IMR-90 (cell line): Measurements from ENCODE around the gene PANX1. TPM values are rescaled to one million over a fixed set of nuclear protein-coding genes. Genes with fewer than 3 reads are reported as not detected.

Experiments used
- ATAC-seq: fragments of 200-7000 bp; cut with Tn5 transposase; 2 replicates; pipeline ENCODE4 v1.9.1; 2020; ENCODE audit warnings: low read depth, mild to moderate bottlenecking, moderate library complexity
- BruUV-seq: library from RNA; stranded (reverse); fragments of 400-500 nt; replicated peaks from 2 replicates; lab custom pipeline; 2021; lab: Mats Ljungman, UMichigan
- CTCF ChIA-PET: fragments of 300-600 bp; formaldehyde crosslinking; extraction: SDS; loops from one replicate; lab custom pipeline; 2021; ENCODE audit warnings: antibody characterized with exemption; lab: Yijun Ruan, JAX
- POLR2A ChIA-PET: fragments of 300-600 bp; sonication (Branson Sonifier 250); formaldehyde crosslinking; loops from one replicate; lab custom pipeline; 2022; ENCODE audit warnings: antibody characterized with exemption; ENCODE audit not compliant: unreplicated experiment; lab: Charles Lee
- DNase-seq: peaks from one replicate; pipeline ENCODE4 v3.0.0; 2013
- H2AFZ ChIP-seq: replicated peaks from 2 replicates; pipeline ENCODE3; 2013; ENCODE audit warnings: low read length, mild to moderate bottlenecking; ENCODE audit not compliant: poor library complexity
- H2AK5ac ChIP-seq: 2 replicates; pipeline ENCODE4 v1.6.1; 2013; ENCODE audit warnings: low read depth, low read length, inconsistent platforms
- H2AK9ac ChIP-seq: replicated peaks from 2 replicates; pipeline ENCODE3; 2013; ENCODE audit warnings: mild to moderate bottlenecking, low read depth, low read length, moderate library complexity; ENCODE audit not compliant: poor library complexity
- H2BK120ac ChIP-seq: 2 replicates; pipeline ENCODE4 v1.6.1; 2013; ENCODE audit warnings: low read depth, low read length, inconsistent platforms
- H2BK15ac ChIP-seq: 3 replicates; pipeline ENCODE4 v1.6.1; 2013; ENCODE audit warnings: low read depth, low read length, inconsistent platforms
- H2BK20ac ChIP-seq: 2 replicates; pipeline ENCODE4 v1.6.1; 2013; ENCODE audit warnings: low read depth, mild to moderate bottlenecking, inconsistent platforms, low read length, moderate library complexity
- H2BK5ac ChIP-seq: 2 replicates; pipeline ENCODE4 v1.6.1; 2013; ENCODE audit warnings: mild to moderate bottlenecking, low read depth, low read length, inconsistent platforms; ENCODE audit not compliant: poor library complexity, severe bottlenecking
- H3K14ac ChIP-seq: replicated peaks from 2 replicates; pipeline ENCODE4 v1.6.1; 2013; ENCODE audit warnings: low read depth, low read length, inconsistent platforms
- H3K18ac ChIP-seq: 2 replicates; pipeline ENCODE4 v1.6.1; 2013; ENCODE audit warnings: low read depth, low read length, control low read depth
- H3K23ac ChIP-seq: 2 replicates; pipeline ENCODE4 v1.6.1; 2013; ENCODE audit warnings: low read depth, low read length, inconsistent platforms
- H3K27ac ChIP-seq: 2 replicates; pipeline ENCODE4 v1.5.1; 2013; ENCODE audit warnings: mild to moderate bottlenecking, control low read depth, low read length; ENCODE audit not compliant: insufficient read depth
- H3K27me3 ChIP-seq: 2 replicates; pipeline ENCODE4 v1.6.1; 2013; ENCODE audit warnings: low read length; ENCODE audit not compliant: control insufficient read depth, insufficient read depth
- H3K36me3 ChIP-seq: 2 replicates; pipeline ENCODE4 v1.6.1; 2013; ENCODE audit warnings: low read length, mixed read lengths; ENCODE audit not compliant: control insufficient read depth, insufficient read depth
- H3K4ac ChIP-seq: 2 replicates; pipeline ENCODE4 v1.6.1; 2013; ENCODE audit warnings: low read depth, low read length, inconsistent platforms
- H3K4me1 ChIP-seq: 2 replicates; pipeline ENCODE4 v1.6.1; 2013; ENCODE audit warnings: low read length, mixed read lengths; ENCODE audit not compliant: control insufficient read depth, insufficient read depth
- H3K4me2 ChIP-seq: 2 replicates; pipeline ENCODE4 v1.6.1; 2013; ENCODE audit warnings: low read depth, mild to moderate bottlenecking, control low read depth, low read length, moderate library complexity
- H3K4me3 ChIP-seq: 2 replicates; pipeline ENCODE4 v1.5.1; 2013; ENCODE audit warnings: low read depth, mild to moderate bottlenecking, control low read depth, low read length, moderate library complexity; ENCODE audit not compliant: insufficient read depth
- H3K56ac ChIP-seq: 2 replicates; pipeline ENCODE4 v1.6.1; 2013; ENCODE audit warnings: low read length, inconsistent platforms; ENCODE audit not compliant: insufficient read depth; ENCODE audit errors: extremely low read depth
- H3K79me1 ChIP-seq, 2 experiments: 2 replicates each; pipeline ENCODE4 v1.6.1; 2013; ENCODE audit warnings: low read length in 2 of 2, inconsistent platforms in 1 of 2, low read depth in 1 of 2
- H3K9ac ChIP-seq: 2 replicates; pipeline ENCODE4 v1.6.1; 2013; ENCODE audit warnings: low read depth, low read length, control low read depth
- H3K9me1 ChIP-seq: 2 replicates; pipeline ENCODE4 v1.6.1; 2013; ENCODE audit warnings: low read length, inconsistent platforms; ENCODE audit not compliant: insufficient read depth
- H3K9me3 ChIP-seq: 2 replicates; pipeline ENCODE4 v1.6.1; 2013; ENCODE audit warnings: low read length; ENCODE audit not compliant: control insufficient read depth, insufficient read depth
- H4K20me1 ChIP-seq: 2 replicates; pipeline ENCODE4 v1.6.1; 2013; ENCODE audit warnings: low read length, inconsistent platforms; ENCODE audit not compliant: insufficient read depth
- H4K5ac ChIP-seq: 2 replicates; pipeline ENCODE4 v1.6.1; 2013; ENCODE audit warnings: mild to moderate bottlenecking, low read depth, low read length, control low read depth
- H4K8ac ChIP-seq, 2 experiments: 2 replicates each; pipeline ENCODE4 v1.6.1; 2013; ENCODE audit warnings: low read depth in 2 of 2, low read length in 2 of 2, control low read depth in 1 of 2, inconsistent platforms in 1 of 2
- H4K91ac ChIP-seq: 2 replicates; pipeline ENCODE4 v1.6.1; 2013; ENCODE audit warnings: low read depth, low read length, inconsistent platforms; ENCODE audit not compliant: insufficient read depth
- BHLHE40 ChIP-seq: fragments of 150-350 bp; IDR thresholded peaks from 2 replicates; pipeline ENCODE4 v1.6.1; 2016; ENCODE audit warnings: mild to moderate bottlenecking, low read depth, low read length
- FOS ChIP-seq: fragments of 150-350 bp; IDR thresholded peaks from 2 replicates; pipeline ENCODE4 v1.6.1; 2016; ENCODE audit warnings: low read depth, low read length
- MAFK ChIP-seq: IDR thresholded peaks from 2 replicates; pipeline ENCODE4 v1.6.1; 2012; ENCODE audit warnings: low read depth, low read length, improper control_type of control experiment
- MAZ ChIP-seq: IDR thresholded peaks from 2 replicates; pipeline ENCODE4 v1.6.1; 2012; ENCODE audit warnings: low read depth, mild to moderate bottlenecking, low read length, improper control_type of control experiment, moderate library complexity, borderline replicate concordance
- NFE2L2 ChIP-seq: fragments of 150-350 bp; IDR thresholded peaks from 2 replicates; pipeline ENCODE4 v1.6.1; 2016; ENCODE audit warnings: low read depth, mild to moderate bottlenecking, low read length
- RAD21 ChIP-seq: IDR thresholded peaks from 2 replicates; pipeline ENCODE4 v1.6.1; 2012; ENCODE audit warnings: low read length, improper control_type of control experiment
- RFX5 ChIP-seq: IDR thresholded peaks from 2 replicates; pipeline ENCODE4 v1.8.0; 2012; ENCODE audit warnings: low read depth, mild to moderate bottlenecking, low read length, moderate library complexity
- SMC3 ChIP-seq: fragments of 150-350 bp; IDR thresholded peaks from 2 replicates; pipeline ENCODE4 v1.6.1; 2016; ENCODE audit warnings: low read depth, mild to moderate bottlenecking, antibody characterized with exemption, low read length, moderate library complexity
- WGBS, 2 experiments: methylation state at CpG; one replicate each; pipeline versions ENCODE4 v1.1.5 to v1.1.7; 2013; ENCODE audit warnings: missing lambda C conversion rate in 2 of 2; ENCODE audit not compliant: insufficient read length in 1 of 2; ENCODE audit errors: extremely low coverage in 2 of 2; 5-methylcytosine and 5-hydroxymethylcytosine counted together
- dilution Hi-C: fragments of 300-500 bp; cut with HindIII; formaldehyde crosslinking; loops from one replicate; pipeline ENCODE4 v1.14.3; 2018; ENCODE audit warnings: low sequenced_read_pairs; ENCODE audit not compliant: unreplicated experiment
- in situ Hi-C: fragments of 300-500 bp; cut with MboI; formaldehyde crosslinking; loops from 3 replicates; pipeline ENCODE4 v1.14.3; 2019; ENCODE audit warnings: low sequenced_read_pairs, inconsistent platforms, mixed read lengths
- intact Hi-C: fragments of 100-400 bp; cut with micrococcal nuclease; formaldehyde crosslinking; loops from 2 replicates; pipeline ENCODE4 v1.10.0; 2022
- polyA plus RNA-seq, 3 experiments: library from polyadenylated mRNA; depleted of rRNA; stranded (reverse); fragments of >200 nt; gene quantifications; 2 replicates each; pipeline ENCODE4 v1.2.3, GENCODE V29; 2012; ENCODE audit warnings: low replicate concordance in 1 of 3
- total RNA-seq: library from RNA; depleted of rRNA; stranded (reverse); fragments of >200 nt; gene quantifications from 2 replicates; pipeline ENCODE4 v1.2.3, GENCODE V29; 2012
- TF ChIP-seq, protein P1 (sequence below): fragments of 150-350 bp; IDR thresholded peaks from 2 replicates; pipeline ENCODE4 v1.6.1; 2017; ENCODE audit warnings: mild to moderate bottlenecking, antibody characterized with exemption, low read length, low read depth
- TF ChIP-seq, protein P2 (sequence below): fragments of 150-350 bp; IDR thresholded peaks from 2 replicates; pipeline ENCODE4 v1.6.1; 2016; ENCODE audit warnings: low read depth, mild to moderate bottlenecking, low read length, moderate library complexity, borderline replicate concordance

Gene PANX1
- total and polyA plus RNA-seq, 2 of the 4 experiments (the other 2 are of a cell fraction), result 29.8 to 70.8 TPM

DNA sequence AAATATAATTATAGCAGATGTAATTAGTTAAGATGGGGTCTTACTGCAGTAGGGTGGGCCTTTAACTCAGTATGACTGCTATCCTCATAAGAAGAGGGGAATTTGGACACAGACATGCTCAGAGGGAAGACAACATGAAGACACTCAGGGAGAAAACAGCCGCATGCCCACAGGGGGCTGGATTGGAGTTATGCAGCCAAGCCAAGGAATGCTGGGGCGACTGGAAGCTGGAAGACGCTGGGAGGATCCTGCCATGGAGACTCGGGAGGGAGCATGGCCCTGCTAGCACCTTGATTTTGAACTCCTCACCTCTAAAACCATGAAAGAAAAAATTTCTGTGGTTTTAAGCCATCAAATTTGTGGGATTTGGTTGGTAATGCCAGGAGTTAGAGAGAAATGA, 40.9 kb downstream of the PANX1 start:
- no peak overlapping the region for H3K27ac ChIP-seq
- H3K79me1 ChIP-seq, result peaks cover 61 to 75% of the 10 kb centered on the region in 2 experiments
- no peak for DNase-seq
- no peak overlapping the region for H4K8ac ChIP-seq
- peaks cover 4% of the 10 kb centered on the region; the same call in 1 of the 2 replicates for H3K36me3 ChIP-seq
- H3K9me3 ChIP-seq, result no peaks in the 10 kb centered on the region
- BruUV-seq, result no TSS peak
- no peaks in the 10 kb centered on the region for H3K27me3 ChIP-seq
- no peak overlapping the region for H3K4me2 ChIP-seq
- peaks cover 22% of the 10 kb centered on the region for H3K9me1 ChIP-seq
- TF ChIP-seq FOS, result no peak
- TF ChIP-seq BHLHE40, result no peak
- TF ChIP-seq RFX5, result no peak
- TF ChIP-seq SMC3, result no peak
- TF ChIP-seq RAD21, result no peak
- TF ChIP-seq, protein P1, sequence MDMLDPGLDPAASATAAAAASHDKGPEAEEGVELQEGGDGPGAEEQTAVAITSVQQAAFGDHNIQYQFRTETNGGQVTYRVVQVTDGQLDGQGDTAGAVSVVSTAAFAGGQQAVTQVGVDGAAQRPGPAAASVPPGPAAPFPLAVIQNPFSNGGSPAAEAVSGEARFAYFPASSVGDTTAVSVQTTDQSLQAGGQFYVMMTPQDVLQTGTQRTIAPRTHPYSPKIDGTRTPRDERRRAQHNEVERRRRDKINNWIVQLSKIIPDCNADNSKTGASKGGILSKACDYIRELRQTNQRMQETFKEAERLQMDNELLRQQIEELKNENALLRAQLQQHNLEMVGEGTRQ, result no peak
- TF ChIP-seq MAFK, result no peak
- TF ChIP-seq NFE2L2, result no peak
- no peak for TF ChIP-seq MAZ
- TF ChIP-seq, protein P2, sequence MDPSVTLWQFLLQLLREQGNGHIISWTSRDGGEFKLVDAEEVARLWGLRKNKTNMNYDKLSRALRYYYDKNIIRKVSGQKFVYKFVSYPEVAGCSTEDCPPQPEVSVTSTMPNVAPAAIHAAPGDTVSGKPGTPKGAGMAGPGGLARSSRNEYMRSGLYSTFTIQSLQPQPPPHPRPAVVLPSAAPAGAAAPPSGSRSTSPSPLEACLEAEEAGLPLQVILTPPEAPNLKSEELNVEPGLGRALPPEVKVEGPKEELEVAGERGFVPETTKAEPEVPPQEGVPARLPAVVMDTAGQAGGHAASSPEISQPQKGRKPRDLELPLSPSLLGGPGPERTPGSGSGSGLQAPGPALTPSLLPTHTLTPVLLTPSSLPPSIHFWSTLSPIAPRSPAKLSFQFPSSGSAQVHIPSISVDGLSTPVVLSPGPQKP, result no peak
- H2BK20ac ChIP-seq, result no peak overlapping the region
- H2BK15ac ChIP-seq, result no peak overlapping the region
- in situ Hi-C loops, result no loop called here
- ChIA-PET CTCF (no interaction called here), POLR2A (no interaction called here)
- no peak overlapping the region for H2AFZ ChIP-seq
- no peak overlapping the region for H2AK9ac ChIP-seq
- no peak overlapping the region for H3K23ac ChIP-seq
- H3K4me1 ChIP-seq, result peaks cover 3% of the 10 kb centered on the region
- H3K9ac ChIP-seq, result no peak overlapping the region
- H4K20me1 ChIP-seq, result peaks cover 57% of the 10 kb centered on the region
- no peak overlapping the region for H2BK5ac ChIP-seq
- H3K56ac ChIP-seq, result no peak overlapping the region
- WGBS, 2 experiments, result no CpG with 5 or more reads among the region's 4 CpGs
- H3K4me3 ChIP-seq, result no peak overlapping the region
- no peak overlapping the region for H2AK5ac ChIP-seq
- no peak overlapping the region for H4K91ac ChIP-seq
- no peak overlapping the region for H3K14ac ChIP-seq
- intact Hi-C loops, result no loop called here
- dilution Hi-C loops, result no loop called here
- ATAC-seq, result no peak
- no peak overlapping the region for H2BK120ac ChIP-seq
- H3K18ac ChIP-seq, result no peak overlapping the region
- H4K5ac ChIP-seq, result no peak overlapping the region
- no peak overlapping the region for H3K4ac ChIP-seq
